Stomach (tissue), 9 donors: ENCODE results near the gene FBH1. TPM values are rescaled to one million over a fixed set of nuclear protein-coding genes. Genes with fewer than 3 reads are reported as not detected.

Source experiments
- DNase-seq, 2 donors: peaks; one replicate each; pipeline versions ENCODE4 v3.0.0 to v3.0.0-alpha.2; 2013 to 2019
- H3K27ac ChIP-seq, 5 donors: fragments of 200-600 bp in 4 of 5; sonication (generic) in 4 of 5; one replicate each; pipeline ENCODE4 v1.5.1; 2013 to 2019; ENCODE audit warnings: mild to moderate bottlenecking in 1 of 5, moderate library complexity in 1 of 5
- H3K27me3 ChIP-seq, 3 donors: fragments of 200-600 bp; sonication (generic); one replicate each; pipeline ENCODE4 v1.5.1; 2017 to 2019; ENCODE audit warnings: mixed run types in 1 of 3
- H3K36me3 ChIP-seq, 4 donors: fragments of 200-600 bp; sonication (generic); 1 replicate in 3 of 4; 2 replicates in 1 of 4; pipeline ENCODE4 v1.5.1; 2016 to 2019
- H3K4me1 ChIP-seq, 4 donors: fragments of 200-600 bp; sonication (generic); one replicate each; pipeline ENCODE4 v1.5.1; 2016 to 2019
- H3K4me3 ChIP-seq, 4 donors: fragments of 200-600 bp; sonication (generic) in 3 of 4; one replicate each; pipeline ENCODE4 v1.5.1; 2016 to 2019; ENCODE audit warnings: mild to moderate bottlenecking in 1 of 4
- H3K9me3 ChIP-seq, 4 donors: fragments of 200-600 bp; sonication (generic); one replicate each; pipeline ENCODE4 v1.5.1; 2016 to 2019
- EP300 ChIP-seq: sonication (generic); formaldehyde crosslinking; IDR thresholded peaks from one replicate; pipeline ENCODE4 v1.6.1; 2017; ENCODE audit warnings: antibody characterized with exemption
- POLR2A ChIP-seq, 4 donors: fragments of 450-650 bp; IDR thresholded peaks; one replicate each; pipeline ENCODE4 v1.6.1; 2016; ENCODE audit warnings: antibody characterized with exemption in 4 of 4, control low read depth in 2 of 4, mild to moderate bottlenecking in 1 of 4, moderate library complexity in 1 of 4
- POLR2AphosphoS5 ChIP-seq, 3 donors: sonication (generic); formaldehyde crosslinking; IDR thresholded peaks; one replicate each; pipeline ENCODE4 v1.6.1; 2016; ENCODE audit warnings: antibody characterized with exemption in 3 of 3
- WGBS, 5 donors: extraction: QIAGEN DNeasy Blood & Tissue Kit in 3 of 5; methylation state at CpG; one replicate each; pipeline versions ENCODE4 v1.1.5 to v1.1.7; 2013 to 2018; 5-methylcytosine and 5-hydroxymethylcytosine counted together
- intact Hi-C: fragments of 100-400 bp; cut with DNase I; formaldehyde crosslinking; loops from one replicate; pipeline ENCODE4 v1.15.1; 2023; ENCODE audit warnings: low total_unique reads
- polyA plus RNA-seq, 3 donors: library from polyadenylated mRNA; stranded (reverse); fragments of 200-250 nt; gene quantifications; one replicate each; pipeline ENCODE4 v1.2.3, GENCODE V29; 2013
- total RNA-seq, 5 donors: library from RNA; depleted of rRNA; stranded (reverse); fragments of >200 nt; gene quantifications; one replicate each; pipeline versions ENCODE4 v1.1.0 to v1.2.3, GENCODE V29; 2014 to 2016
- TF ChIP-seq, protein P1 (sequence below), 7 experiments: fragments of 450-650 bp in 4 of 7; fragments of 200-600 bp in 3 of 7; sonication (generic) in 3 of 7; IDR thresholded peaks; one replicate each; pipeline ENCODE4 v1.5.1; 2016 to 2019; ENCODE audit warnings: antibody characterized with exemption in 7 of 7, control low read depth in 2 of 7, mild to moderate bottlenecking in 1 of 7
- donor health status: healthy with polysubstance abuse.
- donor health status: Bipolar disorder and iron deficiency.
- donor health status: healthy.

The FBH1 gene
- total and polyA plus RNA-seq, 8 donors = 38.4 to 192 (median 53.3) TPM

DNA sequence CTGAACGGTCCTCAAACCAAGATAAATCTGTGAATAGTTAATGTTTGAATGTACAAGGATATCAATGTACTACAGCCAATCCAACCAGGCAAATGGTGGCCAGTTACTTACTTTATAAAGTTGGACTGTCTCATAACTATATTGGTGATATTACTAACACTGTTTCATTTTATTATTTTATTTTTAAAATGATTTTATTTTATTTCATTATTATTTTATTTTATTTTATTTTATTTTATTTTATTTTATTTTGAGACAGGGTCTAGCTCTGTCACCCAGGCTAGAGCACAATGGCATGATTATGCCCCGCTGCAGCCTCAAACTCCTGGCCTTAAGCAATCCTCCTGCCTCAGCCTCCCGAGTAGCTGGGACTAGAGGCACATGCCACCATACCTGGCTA is 80.5 kb downstream of the FBH1 start:
- H3K9me3 ChIP-seq = no peaks in the 10 kb centered on the region
- WGBS, 5 donors = 78 to 82% (median 80%) methylated on average over 3 of the region's 3 CpGs
- no peak for DNase-seq
- TF ChIP-seq POLR2A (IDR thresholded peaks at IDR 0.05) = no peak
- TF ChIP-seq EP300 = no peak
- TF ChIP-seq, protein P1, sequence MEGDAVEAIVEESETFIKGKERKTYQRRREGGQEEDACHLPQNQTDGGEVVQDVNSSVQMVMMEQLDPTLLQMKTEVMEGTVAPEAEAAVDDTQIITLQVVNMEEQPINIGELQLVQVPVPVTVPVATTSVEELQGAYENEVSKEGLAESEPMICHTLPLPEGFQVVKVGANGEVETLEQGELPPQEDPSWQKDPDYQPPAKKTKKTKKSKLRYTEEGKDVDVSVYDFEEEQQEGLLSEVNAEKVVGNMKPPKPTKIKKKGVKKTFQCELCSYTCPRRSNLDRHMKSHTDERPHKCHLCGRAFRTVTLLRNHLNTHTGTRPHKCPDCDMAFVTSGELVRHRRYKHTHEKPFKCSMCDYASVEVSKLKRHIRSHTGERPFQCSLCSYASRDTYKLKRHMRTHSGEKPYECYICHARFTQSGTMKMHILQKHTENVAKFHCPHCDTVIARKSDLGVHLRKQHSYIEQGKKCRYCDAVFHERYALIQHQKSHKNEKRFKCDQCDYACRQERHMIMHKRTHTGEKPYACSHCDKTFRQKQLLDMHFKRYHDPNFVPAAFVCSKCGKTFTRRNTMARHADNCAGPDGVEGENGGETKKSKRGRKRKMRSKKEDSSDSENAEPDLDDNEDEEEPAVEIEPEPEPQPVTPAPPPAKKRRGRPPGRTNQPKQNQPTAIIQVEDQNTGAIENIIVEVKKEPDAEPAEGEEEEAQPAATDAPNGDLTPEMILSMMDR (IDR thresholded peaks at IDR 0.05) = no peak
- TF ChIP-seq POLR2AphosphoS5 (IDR thresholded peaks at IDR 0.05) = no peak
- H3K27me3 ChIP-seq = no peaks in the 10 kb centered on the region
- H3K27ac ChIP-seq = peak overlapping the region; percentile 69 to 85 (median 73)
- no peak overlapping the region for H3K4me3 ChIP-seq
- peaks cover 25 to 65% (median 26%) of the 10 kb centered on the region in 4 donors for H3K4me1 ChIP-seq
- H3K36me3 ChIP-seq = peaks cover 0 to 14% (median 10%) of the 10 kb centered on the region in 4 donors
- intact Hi-C loops = no loop called here

DNA sequence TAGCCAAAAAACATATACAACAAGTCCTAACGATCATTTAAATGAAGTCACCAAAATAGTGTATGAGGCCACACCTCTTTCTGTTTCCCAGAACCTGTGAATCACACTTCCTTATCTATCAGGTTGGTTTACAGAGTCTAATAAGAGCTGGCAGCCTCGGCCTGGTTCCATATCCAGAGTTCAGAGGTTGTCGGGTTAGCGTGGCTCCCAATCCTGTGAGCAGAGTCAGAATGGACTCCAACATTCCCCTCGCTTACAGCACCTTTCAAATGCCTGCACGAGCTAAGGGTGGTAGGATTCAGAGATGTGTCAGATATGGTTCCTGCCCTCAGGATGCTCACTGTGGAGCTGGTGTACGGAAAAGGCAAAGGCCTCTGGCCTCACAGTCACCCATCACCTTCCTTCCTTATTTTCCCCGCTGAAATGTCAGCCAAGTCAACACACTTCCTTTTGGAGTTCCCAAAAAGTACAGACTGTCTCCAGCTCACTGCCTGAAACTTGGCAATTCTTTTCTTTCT is 81.3 kb downstream of the FBH1 start:
- Histone ChIP-seq H3K4me1 (peaks cover 25 to 65% (median 27%) of the 10 kb centered on the region in 4 donors), H3K27ac (peak overlapping the region; percentile 44 to 85 (median 73)), H3K9me3 (no peaks in the 10 kb centered on the region), H3K4me3 (no peak overlapping the region), H3K27me3 (no peaks in the 10 kb centered on the region), H3K36me3 (peaks cover 0 to 8% (median 4%) of the 10 kb centered on the region in 4 donors)
- intact Hi-C loops = no loop called here
- TF ChIP-seq POLR2AphosphoS5 (IDR thresholded peaks at IDR 0.05) (peak; percentile 16 to 53 (median 47)), EP300 (no peak)
- DNase-seq = peak; percentile 79 to 83
- WGBS, 5 donors = 16 to 39% (median 29%) methylated on average over 8 of the region's 8 CpGs

DNA sequence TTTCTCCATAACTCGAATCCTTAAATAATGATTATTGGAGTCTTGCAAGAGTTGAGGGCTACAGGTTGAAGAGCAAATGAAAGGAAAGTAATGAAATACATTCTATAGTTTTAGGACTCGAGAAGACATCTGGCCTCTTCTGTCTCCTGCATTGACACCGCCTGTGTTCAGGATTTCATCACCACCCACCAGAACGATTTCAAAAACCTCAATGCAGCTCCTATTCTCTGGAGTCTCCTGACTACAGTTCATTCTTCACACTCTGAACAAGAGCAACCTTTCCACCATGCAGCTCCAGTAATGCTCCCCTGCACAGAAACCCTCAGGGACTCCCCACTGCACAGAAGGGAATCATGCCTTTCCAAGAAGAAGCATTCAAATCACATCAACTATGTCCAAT is 81.8 kb downstream of the FBH1 start:
- 60 to 63% (median 61%) methylated on average over 4 of the region's 4 CpGs for WGBS, 5 donors
- H3K27me3 ChIP-seq = no peaks in the 10 kb centered on the region
- no peak overlapping the region for H3K4me3 ChIP-seq
- H3K4me1 ChIP-seq = peaks cover 25 to 64% (median 29%) of the 10 kb centered on the region in 4 donors
- no peaks in the 10 kb centered on the region for H3K9me3 ChIP-seq
- TF ChIP-seq, protein P1 (IDR thresholded peaks at IDR 0.05) = no peak
- TF ChIP-seq EP300 (no peak), POLR2A (IDR thresholded peaks at IDR 0.05) (no peak), POLR2AphosphoS5 (IDR thresholded peaks at IDR 0.05) (no peak)
- intact Hi-C loops = no loop called here
- H3K27ac ChIP-seq = peak overlapping the region; percentile 44 to 85 (median 73)
- DNase-seq = no peak
- H3K36me3 ChIP-seq = peaks cover 0 to 8% (median 4%) of the 10 kb centered on the region in 4 donors

DNA sequence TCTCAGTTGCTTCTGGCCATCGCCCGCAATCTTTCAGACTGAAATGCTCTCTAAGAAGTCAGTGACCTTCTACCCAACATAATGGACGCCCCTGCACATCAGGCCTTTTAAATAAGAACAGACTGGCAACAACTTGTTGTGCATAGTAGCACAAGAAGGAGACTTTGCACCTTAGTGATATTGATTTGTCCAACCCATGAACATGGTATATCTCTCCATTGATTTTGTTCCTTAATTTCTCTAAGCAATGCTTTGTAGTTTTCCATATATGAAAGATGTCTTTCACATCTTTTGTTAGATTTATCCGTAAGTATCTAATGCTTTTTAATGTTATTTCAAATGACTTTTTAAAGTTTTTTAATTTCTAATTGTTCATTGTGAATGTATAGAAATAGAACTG is 83.0 kb downstream of the FBH1 start:
- TF ChIP-seq POLR2AphosphoS5 (IDR thresholded peaks at IDR 0.05) (no peak), EP300 (no peak)
- WGBS, 5 donors = 71 to 96% (median 92%) methylated on average over 4 of the region's 4 CpGs
- H3K4me1 ChIP-seq = peaks cover 25 to 65% (median 30%) of the 10 kb centered on the region in 4 donors
- peak overlapping the region in 2 of 5 donors; percentile 73 to 85 for H3K27ac ChIP-seq
- H3K4me3 ChIP-seq = no peak overlapping the region
- no peaks in the 10 kb centered on the region for H3K9me3 ChIP-seq
- intact Hi-C loops = no loop called here
- no peaks in the 10 kb centered on the region for H3K27me3 ChIP-seq
- peak in 1 of 2 donors; percentile 22 for DNase-seq
- H3K36me3 ChIP-seq = peaks cover 0 to 8% (median 2%) of the 10 kb centered on the region in 4 donors

DNA sequence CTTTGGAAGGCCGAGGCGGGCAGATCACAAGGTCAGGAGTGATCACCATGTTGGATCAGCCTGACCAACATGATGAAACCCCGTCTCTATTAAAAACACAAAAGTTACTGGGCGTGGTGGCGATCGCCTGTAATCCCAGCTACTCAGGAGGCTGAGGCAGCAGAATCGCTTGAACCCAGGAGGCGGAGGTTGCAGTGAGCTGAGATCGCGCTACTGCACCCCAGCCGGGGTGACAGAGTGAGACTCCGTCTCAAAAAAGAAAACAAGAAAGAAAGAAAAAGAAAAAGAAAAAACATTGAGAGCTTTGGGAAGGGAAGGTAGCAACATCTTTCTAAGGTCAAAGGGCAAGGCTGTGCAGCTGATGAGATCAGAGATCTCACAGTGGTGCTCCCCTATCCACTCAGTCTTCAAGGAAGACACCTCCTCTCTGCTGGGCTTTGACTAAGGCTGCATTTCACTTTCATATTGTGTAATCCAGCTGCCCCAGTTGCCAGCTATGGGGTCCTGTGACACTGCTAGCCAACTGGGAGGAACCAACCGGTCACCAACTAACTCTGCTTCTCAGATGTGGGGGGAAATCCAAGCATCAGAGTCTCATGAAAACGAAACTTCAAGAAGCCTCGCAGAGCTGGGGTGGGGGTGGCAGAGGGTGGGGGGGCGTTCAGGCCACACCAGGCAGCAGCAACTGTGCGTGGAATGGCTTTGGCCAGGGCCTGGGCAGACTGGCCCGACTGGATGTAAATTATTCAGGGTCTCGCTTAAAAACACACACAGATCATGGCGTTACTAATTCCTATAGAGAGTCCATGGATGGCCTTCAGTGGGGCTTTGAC is 85.8 kb downstream of the FBH1 start:
- Histone ChIP-seq H3K27me3 (no peaks in the 10 kb centered on the region), H3K4me1 (peaks cover 22 to 60% (median 36%) of the 10 kb centered on the region in 4 donors), H3K27ac (peak overlapping the region; percentile 97 to 99 (median 97)), H3K9me3 (no peaks in the 10 kb centered on the region), H3K36me3 (no peaks in the 10 kb centered on the region), H3K4me3 (peak overlapping the region; percentile 80 to 97 (median 86))
- intact Hi-C loops = no loop called here
- TF ChIP-seq POLR2AphosphoS5 (IDR thresholded peaks at IDR 0.05) (peak in 2 of 3 donors; percentile 6 to 12), POLR2A (IDR thresholded peaks at IDR 0.05) (no peak)
- TF ChIP-seq, protein P1 (IDR thresholded peaks at IDR 0.05) = no peak
- WGBS, 5 donors = 55 to 65% (median 63%) methylated on average over 20 of the region's 20 CpGs
- peak; percentile 49 to 57 for DNase-seq
